ENCODE measurements around the gene GMPR2. TPM values are rescaled to one million over a fixed set of nuclear protein-coding genes. Genes with fewer than 3 reads are reported as not detected.

Gene GMPR2
- total RNA-seq, 1 donor from 2014 or later: 98.4 TPM

DNA sequence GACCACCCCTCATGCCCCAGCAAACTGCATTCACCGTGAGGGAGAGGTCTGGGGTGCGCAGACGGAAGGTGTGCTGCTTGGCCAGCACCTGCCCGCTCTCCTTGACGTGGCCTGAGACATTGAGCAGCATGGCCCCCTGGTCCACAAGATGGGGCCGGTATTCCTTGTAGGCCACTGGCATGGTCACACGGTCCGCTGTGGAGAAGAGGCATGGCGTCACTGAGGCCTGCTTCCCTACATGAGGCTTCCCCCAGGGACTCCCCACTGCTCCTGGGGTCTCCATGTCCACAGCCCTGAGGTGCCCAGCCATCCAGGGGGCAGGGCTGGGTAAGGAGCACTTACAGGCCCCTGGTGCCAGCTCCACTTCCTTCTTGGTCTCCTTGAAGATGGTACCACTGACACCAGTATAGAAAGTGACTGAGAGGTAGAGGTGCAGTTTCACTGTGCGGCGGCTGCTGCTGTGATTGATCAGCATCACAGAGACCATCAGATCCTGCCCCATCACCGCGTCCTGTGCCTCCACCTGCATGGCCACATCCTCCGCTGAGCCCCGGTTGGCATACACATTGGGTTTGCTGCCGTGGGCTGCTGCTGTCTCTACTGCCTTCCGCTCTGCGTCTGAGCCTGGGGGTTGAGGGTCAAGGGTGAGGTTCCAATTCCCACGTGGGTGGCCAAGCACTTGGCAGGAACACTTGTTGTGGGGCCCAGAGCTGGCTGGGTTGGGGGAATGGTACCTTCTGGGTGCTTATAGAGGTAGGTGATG, 22.1 kb downstream of the GMPR2 start:
- no peaks in the 10 kb centered on the region for H3F3A ChIP-seq (ENCODE audit: low read depth)
- Mint-ChIP-seq H3K27me3 (ENCODE audit: insufficient read depth, low read depth) (peaks cover 2% of the 10 kb centered on the region), H3K4me3 (no peak overlapping the region), H3K36me3 (no peaks in the 10 kb centered on the region), H3K4me1 (no peaks in the 10 kb centered on the region), H3K27ac (no peak overlapping the region), H3K9me3 (no peaks in the 10 kb centered on the region)
- H3K36me3 ChIP-seq: no peaks in the 10 kb centered on the region
- no peaks in the 10 kb centered on the region for H3K27me3 ChIP-seq
- H4K20me1 ChIP-seq (ENCODE audit: low read depth): no peaks in the 10 kb centered on the region
- no peak overlapping the region for H3K4me2 ChIP-seq
- H3K4me1 ChIP-seq: no peaks in the 10 kb centered on the region
- H3K4me3 ChIP-seq: no peak overlapping the region
- H2AFZ ChIP-seq (replicated peaks): no peak overlapping the region
- no peak for DNase-seq (ENCODE audit: low spot score)
- TF ChIP-seq EZH2phosphoT487 (IDR thresholded peaks at IDR 0.05) (no peak), EZH2 (IDR thresholded peaks at IDR 0.05) (no peak)
- TF ChIP-seq, protein P1, sequence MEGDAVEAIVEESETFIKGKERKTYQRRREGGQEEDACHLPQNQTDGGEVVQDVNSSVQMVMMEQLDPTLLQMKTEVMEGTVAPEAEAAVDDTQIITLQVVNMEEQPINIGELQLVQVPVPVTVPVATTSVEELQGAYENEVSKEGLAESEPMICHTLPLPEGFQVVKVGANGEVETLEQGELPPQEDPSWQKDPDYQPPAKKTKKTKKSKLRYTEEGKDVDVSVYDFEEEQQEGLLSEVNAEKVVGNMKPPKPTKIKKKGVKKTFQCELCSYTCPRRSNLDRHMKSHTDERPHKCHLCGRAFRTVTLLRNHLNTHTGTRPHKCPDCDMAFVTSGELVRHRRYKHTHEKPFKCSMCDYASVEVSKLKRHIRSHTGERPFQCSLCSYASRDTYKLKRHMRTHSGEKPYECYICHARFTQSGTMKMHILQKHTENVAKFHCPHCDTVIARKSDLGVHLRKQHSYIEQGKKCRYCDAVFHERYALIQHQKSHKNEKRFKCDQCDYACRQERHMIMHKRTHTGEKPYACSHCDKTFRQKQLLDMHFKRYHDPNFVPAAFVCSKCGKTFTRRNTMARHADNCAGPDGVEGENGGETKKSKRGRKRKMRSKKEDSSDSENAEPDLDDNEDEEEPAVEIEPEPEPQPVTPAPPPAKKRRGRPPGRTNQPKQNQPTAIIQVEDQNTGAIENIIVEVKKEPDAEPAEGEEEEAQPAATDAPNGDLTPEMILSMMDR (IDR thresholded peaks at IDR 0.05): no peak
- no peak overlapping the region for H3K9ac ChIP-seq
- no peaks in the 10 kb centered on the region for H3K9me3 ChIP-seq (ENCODE audit: low read depth)
- no peaks in the 10 kb centered on the region for H3K79me2 ChIP-seq (ENCODE audit: low read depth)
- H3K27ac ChIP-seq: no peak overlapping the region

DNA sequence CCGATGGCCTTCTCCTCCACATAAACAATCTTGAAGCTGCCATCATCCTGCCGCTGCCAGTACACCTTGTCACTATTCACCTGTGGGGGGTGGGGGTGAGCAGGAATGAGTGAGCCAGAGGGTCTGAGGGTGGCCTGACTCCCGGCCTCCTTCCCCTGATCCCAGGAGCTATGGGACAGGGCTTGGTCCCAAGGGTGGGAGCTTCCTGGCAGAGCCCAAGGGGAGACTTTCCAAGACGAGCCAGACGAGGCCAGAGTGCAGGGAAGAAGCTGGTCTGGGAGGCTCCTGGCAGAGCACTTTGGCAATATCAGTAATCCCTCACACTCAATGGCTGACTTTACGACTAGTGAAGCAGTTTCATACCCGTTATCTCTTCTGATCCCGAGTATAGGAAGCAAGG, 22.7 kb downstream of the GMPR2 start:
- H3F3A ChIP-seq (ENCODE audit: low read depth): no peaks in the 10 kb centered on the region
- no peak for DNase-seq (ENCODE audit: low spot score)
- H3K4me1 ChIP-seq: no peaks in the 10 kb centered on the region
- TF ChIP-seq EZH2 (IDR thresholded peaks at IDR 0.05): no peak
- TF ChIP-seq, protein P1 (IDR thresholded peaks at IDR 0.05): no peak
- TF ChIP-seq EZH2phosphoT487 (IDR thresholded peaks at IDR 0.05): no peak
- H3K27me3 Mint-ChIP-seq (ENCODE audit: insufficient read depth, low read depth): peaks cover 2% of the 10 kb centered on the region
- no peaks in the 10 kb centered on the region for H3K4me1 Mint-ChIP-seq
- H3K27me3 ChIP-seq: no peaks in the 10 kb centered on the region
- H3K4me3 Mint-ChIP-seq: no peak overlapping the region
- H2AFZ ChIP-seq (replicated peaks): no peak overlapping the region
- no peak overlapping the region for H3K4me3 ChIP-seq
- H3K27ac ChIP-seq: no peak overlapping the region
- no peaks in the 10 kb centered on the region for H4K20me1 ChIP-seq (ENCODE audit: low read depth)
- H3K9me3 Mint-ChIP-seq: no peaks in the 10 kb centered on the region
- no peaks in the 10 kb centered on the region for H3K36me3 Mint-ChIP-seq
- H3K79me2 ChIP-seq (ENCODE audit: low read depth): no peaks in the 10 kb centered on the region
- no peaks in the 10 kb centered on the region for H3K36me3 ChIP-seq
- H3K4me2 ChIP-seq: no peak overlapping the region
- no peaks in the 10 kb centered on the region for H3K9me3 ChIP-seq (ENCODE audit: low read depth)
- H3K27ac Mint-ChIP-seq: no peak overlapping the region
- H3K9ac ChIP-seq: no peak overlapping the region

DNA sequence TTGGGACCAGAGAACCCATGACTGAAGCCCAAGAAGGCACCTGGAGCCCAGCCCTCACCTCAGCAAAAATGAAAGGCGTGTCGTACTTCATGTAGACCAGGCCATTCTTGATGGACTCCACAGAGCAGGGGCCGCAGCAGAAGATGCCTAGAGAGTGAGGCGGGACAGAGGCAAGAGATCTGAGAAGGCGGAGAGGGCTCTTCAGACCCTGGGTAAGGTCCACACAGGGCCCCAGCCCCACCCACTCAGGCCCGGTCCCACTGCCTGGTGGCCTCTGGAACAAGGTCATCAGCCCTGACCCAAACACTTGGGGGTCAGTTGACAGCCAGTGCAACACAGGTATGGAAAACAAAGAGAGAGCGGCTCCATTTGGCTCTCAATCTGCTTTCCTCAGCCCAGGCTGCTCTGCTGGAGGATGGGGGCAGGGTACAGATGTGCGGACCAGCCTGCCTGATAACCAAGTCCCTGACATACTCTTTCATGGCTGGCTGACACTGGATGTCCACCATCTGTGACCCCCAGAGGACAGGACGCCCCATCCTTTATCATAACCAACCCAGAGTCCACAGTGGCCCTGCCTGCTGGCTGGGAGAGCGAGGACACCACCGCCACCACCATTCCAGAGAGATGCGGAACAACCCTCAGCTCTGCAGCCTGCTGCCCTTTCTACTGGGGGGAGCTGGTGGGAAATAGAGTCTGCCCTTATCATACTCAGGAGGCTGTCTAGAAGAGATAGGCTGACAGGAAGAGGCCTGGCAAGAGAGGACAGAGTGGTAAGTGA, 23.4 kb downstream of the GMPR2 start:
- Mint-ChIP-seq H3K27me3 (ENCODE audit: insufficient read depth, low read depth) (peaks cover 2% of the 10 kb centered on the region), H3K4me3 (no peak overlapping the region), H3K36me3 (no peaks in the 10 kb centered on the region), H3K27ac (no peak overlapping the region), H3K4me1 (no peaks in the 10 kb centered on the region), H3K9me3 (no peaks in the 10 kb centered on the region)
- no peaks in the 10 kb centered on the region for H3K4me1 ChIP-seq
- no peaks in the 10 kb centered on the region for H3K27me3 ChIP-seq
- no peak overlapping the region for H3K9ac ChIP-seq
- H3K36me3 ChIP-seq: no peaks in the 10 kb centered on the region
- H3K9me3 ChIP-seq (ENCODE audit: low read depth): no peaks in the 10 kb centered on the region
- H2AFZ ChIP-seq (replicated peaks): no peak overlapping the region
- no peak overlapping the region for H3K4me3 ChIP-seq
- H3K4me2 ChIP-seq: no peak overlapping the region
- H4K20me1 ChIP-seq (ENCODE audit: low read depth): no peaks in the 10 kb centered on the region
- H3K27ac ChIP-seq: no peak overlapping the region
- no peaks in the 10 kb centered on the region for H3F3A ChIP-seq (ENCODE audit: low read depth)
- TF ChIP-seq EZH2phosphoT487 (IDR thresholded peaks at IDR 0.05) (no peak), EZH2 (IDR thresholded peaks at IDR 0.05) (no peak)
- TF ChIP-seq, protein P1 (IDR thresholded peaks at IDR 0.05): no peak
- DNase-seq (ENCODE audit: low spot score): no peak
- H3K79me2 ChIP-seq (ENCODE audit: low read depth): no peaks in the 10 kb centered on the region
